Measurements from ENCODE around the gene RETREG1.

RETREG1 gene

DNA sequence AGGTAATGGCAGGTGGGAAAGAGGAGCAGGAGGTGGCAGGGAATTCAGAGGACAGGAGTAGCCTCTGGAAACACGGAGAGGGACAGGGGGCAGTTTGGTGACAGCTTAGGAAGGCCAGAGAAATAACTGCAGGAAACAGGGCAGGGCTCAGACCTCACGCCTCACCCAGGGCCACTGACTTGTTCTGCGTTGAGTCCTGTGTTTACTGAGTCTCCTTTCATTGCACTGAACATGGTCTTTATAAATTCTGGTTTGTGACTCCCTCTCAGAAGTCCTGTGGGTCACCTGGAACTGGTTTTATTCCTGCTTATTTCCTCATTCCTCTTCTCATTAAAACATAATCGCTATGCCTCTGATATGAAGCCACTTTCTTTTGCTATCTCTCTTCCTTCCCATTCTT, 96.0 kb downstream of the RETREG1 start:
- H3K4me1 ChIP-seq (ENCODE audit: insufficient read depth, low read length, poor library complexity, severe bottlenecking) = no peaks in the 10 kb centered on the region
- no peaks in the 10 kb centered on the region for H3K36me3 ChIP-seq (ENCODE audit: insufficient read depth, low read length)
- no peaks in the 10 kb centered on the region for H3K9me2 ChIP-seq (replicated peaks; ENCODE audit: low read depth, low read length)
- H3K79me2 ChIP-seq (ENCODE audit: insufficient read depth, low read length) = no peaks in the 10 kb centered on the region
- H4K20me1 ChIP-seq (ENCODE audit: insufficient read depth, low read length, poor library complexity, severe bottlenecking) = no peaks in the 10 kb centered on the region
- no peaks in the 10 kb centered on the region for H3K9me3 ChIP-seq (ENCODE audit: insufficient read depth, low read depth, low read length)
- no peak overlapping the region for H3K4me3 ChIP-seq (ENCODE audit: low read length, poor library complexity, severe bottlenecking)
- H3K4me2 ChIP-seq (ENCODE audit: low read depth, low read length, poor library complexity, severe bottlenecking) = no peak overlapping the region
- no peak overlapping the region for H3K9ac ChIP-seq (ENCODE audit: low read depth, low read length, poor library complexity, severe bottlenecking)
- H3K27me3 ChIP-seq (ENCODE audit: insufficient read depth, low read length, poor library complexity, severe bottlenecking) = no peaks in the 10 kb centered on the region
- no peak overlapping the region for H2AFZ ChIP-seq (ENCODE audit: low read length)
- H3F3A ChIP-seq (ENCODE audit: low read depth) = no peaks in the 10 kb centered on the region
- TF ChIP-seq CTCF (conservative IDR thresholded peaks at IDR 0.05; ENCODE audit: low read length) = no peak
- no peak for TF ChIP-seq EZH2phosphoT487 (IDR thresholded peaks at IDR 0.05; ENCODE audit: borderline replicate concordance)

GRCh38 chr5:16519435-16519834, 97.4 kb downstream of the RETREG1 start:
- no peaks in the 10 kb centered on the region for H3K9me2 ChIP-seq (replicated peaks; ENCODE audit: low read depth, low read length)
- no peaks in the 10 kb centered on the region for H3K79me2 ChIP-seq (ENCODE audit: insufficient read depth, low read length)
- no peak overlapping the region for H2AFZ ChIP-seq (ENCODE audit: low read length)
- no peak overlapping the region for H3K4me3 ChIP-seq (ENCODE audit: low read length, poor library complexity, severe bottlenecking)
- no peaks in the 10 kb centered on the region for H3K4me1 ChIP-seq (ENCODE audit: insufficient read depth, low read length, poor library complexity, severe bottlenecking)
- no peaks in the 10 kb centered on the region for H3K36me3 ChIP-seq (ENCODE audit: insufficient read depth, low read length)
- no peaks in the 10 kb centered on the region for H3K27me3 ChIP-seq (ENCODE audit: insufficient read depth, low read length, poor library complexity, severe bottlenecking)
- no peak overlapping the region for H3K4me2 ChIP-seq (ENCODE audit: low read depth, low read length, poor library complexity, severe bottlenecking)
- H3K9ac ChIP-seq (ENCODE audit: low read depth, low read length, poor library complexity, severe bottlenecking) = no peak overlapping the region
- H4K20me1 ChIP-seq (ENCODE audit: insufficient read depth, low read length, poor library complexity, severe bottlenecking) = no peaks in the 10 kb centered on the region
- no peaks in the 10 kb centered on the region for H3K9me3 ChIP-seq (ENCODE audit: insufficient read depth, low read depth, low read length)
- H3F3A ChIP-seq (ENCODE audit: low read depth) = no peaks in the 10 kb centered on the region
- TF ChIP-seq EZH2phosphoT487 (IDR thresholded peaks at IDR 0.05; ENCODE audit: borderline replicate concordance) = no peak
- TF ChIP-seq CTCF (conservative IDR thresholded peaks at IDR 0.05; ENCODE audit: low read length) = no peak

DNA sequence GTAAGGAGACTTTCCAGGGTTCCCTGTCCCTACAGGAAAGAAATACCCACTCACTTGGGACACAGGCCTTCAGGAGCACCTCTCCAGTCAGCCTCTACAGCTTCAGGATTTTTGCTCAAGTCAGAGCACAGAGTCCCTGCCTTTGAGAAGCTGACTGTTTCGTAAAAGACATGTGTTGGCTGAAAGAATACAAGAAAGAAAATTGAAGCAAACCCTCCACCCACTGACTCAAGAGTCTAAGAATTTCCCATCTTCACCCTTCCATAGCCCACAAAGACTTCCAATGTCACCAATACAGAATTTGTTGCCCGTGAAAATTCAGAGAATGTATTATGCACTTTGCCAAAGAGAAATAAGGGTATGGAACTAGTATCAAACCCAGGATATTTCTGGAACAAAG, 98.2 kb downstream of the RETREG1 start:
- Histone ChIP-seq H3K79me2 (ENCODE audit: insufficient read depth, low read length) (no peaks in the 10 kb centered on the region), H3K9ac (ENCODE audit: low read depth, low read length, poor library complexity, severe bottlenecking) (no peak overlapping the region), H4K20me1 (ENCODE audit: insufficient read depth, low read length, poor library complexity, severe bottlenecking) (no peaks in the 10 kb centered on the region), H3K4me3 (ENCODE audit: low read length, poor library complexity, severe bottlenecking) (no peak overlapping the region), H2AFZ (ENCODE audit: low read length) (no peak overlapping the region), H3K27me3 (ENCODE audit: insufficient read depth, low read length, poor library complexity, severe bottlenecking) (no peaks in the 10 kb centered on the region), H3K4me1 (ENCODE audit: insufficient read depth, low read length, poor library complexity, severe bottlenecking) (no peaks in the 10 kb centered on the region), H3K4me2 (ENCODE audit: low read depth, low read length, poor library complexity, severe bottlenecking) (no peak overlapping the region), H3K9me3 (ENCODE audit: insufficient read depth, low read depth, low read length) (no peaks in the 10 kb centered on the region), H3K9me2 (replicated peaks; ENCODE audit: low read depth, low read length) (no peaks in the 10 kb centered on the region), H3F3A (ENCODE audit: low read depth) (no peaks in the 10 kb centered on the region), H3K36me3 (ENCODE audit: insufficient read depth, low read length) (no peaks in the 10 kb centered on the region)
- TF ChIP-seq EZH2phosphoT487 (IDR thresholded peaks at IDR 0.05; ENCODE audit: borderline replicate concordance) (no peak), CTCF (conservative IDR thresholded peaks at IDR 0.05; ENCODE audit: low read length) (no peak)
